ENCODE results near the gene KIFC3. TPM values are rescaled to one million over a fixed set of nuclear protein-coding genes. Genes with fewer than 3 reads are reported as not detected.

The KIFC3 gene
- polyA plus RNA-seq, 1 donor from 2014 or later: not detected

DNA sequence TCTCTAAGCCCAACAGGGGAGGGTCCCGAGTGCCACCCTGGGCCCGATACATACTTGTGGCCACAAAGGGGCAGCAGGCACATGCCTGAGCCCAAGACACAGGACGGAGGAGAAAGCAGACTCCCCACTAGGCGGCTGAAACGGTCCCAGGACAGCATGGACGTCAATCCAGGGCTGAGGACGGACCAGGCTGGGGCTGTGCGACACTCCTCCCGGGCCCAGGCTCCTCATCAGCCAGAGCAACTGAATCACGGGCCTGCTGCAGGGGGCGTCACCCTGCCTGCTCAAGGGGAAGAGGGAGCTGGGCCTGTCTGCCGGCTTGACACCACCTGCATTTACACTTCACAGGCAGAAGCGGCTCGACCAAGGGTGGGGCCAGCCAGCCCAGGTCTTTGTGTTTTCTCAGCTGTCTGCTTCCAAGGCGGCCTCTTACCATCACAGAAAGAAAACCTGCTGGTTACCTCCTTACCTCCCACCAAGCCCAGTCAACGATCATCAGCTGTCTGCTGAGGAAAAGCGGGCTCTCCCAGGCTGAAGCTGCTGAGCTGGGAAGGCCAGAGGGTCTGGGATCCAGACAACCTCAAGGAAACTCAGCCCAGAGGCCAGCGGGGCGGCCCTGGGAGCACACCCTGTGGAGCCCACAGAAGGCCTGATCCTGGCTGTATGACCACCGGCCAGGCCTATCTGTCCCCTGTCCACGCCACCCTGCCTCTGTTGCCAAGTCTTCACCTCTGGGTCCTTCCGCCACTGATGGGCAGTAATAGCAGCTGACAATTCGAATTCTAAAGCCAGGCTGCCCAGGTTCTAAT lies 26.4 kb downstream of the KIFC3 start:
- H3K4me3 Mint-ChIP-seq: no peak overlapping the region
- no peaks in the 10 kb centered on the region for H3K27me3 Mint-ChIP-seq
- H3K4me1 Mint-ChIP-seq: no peaks in the 10 kb centered on the region
- H3K9me3 Mint-ChIP-seq: no peaks in the 10 kb centered on the region
- H3K27ac Mint-ChIP-seq: no peak overlapping the region
- no peaks in the 10 kb centered on the region for H3K36me3 Mint-ChIP-seq

- H3K36me3 Mint-ChIP-seq: no peaks in the 10 kb centered on the region
- H3K27ac Mint-ChIP-seq: no peak overlapping the region
- no peaks in the 10 kb centered on the region for H3K9me3 Mint-ChIP-seq
- H3K27me3 Mint-ChIP-seq: no peaks in the 10 kb centered on the region
- no peaks in the 10 kb centered on the region for H3K4me1 Mint-ChIP-seq
- no peak overlapping the region for H3K4me3 Mint-ChIP-seq
Measured at GRCh38 chr16:57774705-57775285, 27.5 kb downstream of the KIFC3 start.

- Mint-ChIP-seq H3K27me3 (no peaks in the 10 kb centered on the region), H3K4me1 (no peaks in the 10 kb centered on the region), H3K36me3 (no peaks in the 10 kb centered on the region), H3K27ac (no peak overlapping the region), H3K4me3 (no peak overlapping the region), H3K9me3 (no peaks in the 10 kb centered on the region)
Measured at GRCh38 chr16:57773655-57774295, 28.5 kb downstream of the KIFC3 start.

GRCh38 chr16:57773019-57773418 lies 29.3 kb downstream of the KIFC3 start:
- Mint-ChIP-seq H3K27ac (no peak overlapping the region), H3K4me1 (no peaks in the 10 kb centered on the region), H3K9me3 (no peaks in the 10 kb centered on the region), H3K27me3 (no peaks in the 10 kb centered on the region), H3K4me3 (no peak overlapping the region), H3K36me3 (no peaks in the 10 kb centered on the region)

- Mint-ChIP-seq H3K4me1 (no peaks in the 10 kb centered on the region), H3K4me3 (no peak overlapping the region), H3K27ac (no peak overlapping the region), H3K27me3 (no peaks in the 10 kb centered on the region), H3K36me3 (no peaks in the 10 kb centered on the region), H3K9me3 (no peaks in the 10 kb centered on the region)
Measured at GRCh38 chr16:57771141-57771785, 31.0 kb downstream of the KIFC3 start.

GRCh38 chr16:57770361-57770760 lies 31.9 kb downstream of the KIFC3 start:
- Mint-ChIP-seq H3K27me3 (no peaks in the 10 kb centered on the region), H3K36me3 (no peaks in the 10 kb centered on the region), H3K27ac (no peak overlapping the region), H3K9me3 (no peaks in the 10 kb centered on the region), H3K4me1 (no peaks in the 10 kb centered on the region), H3K4me3 (no peak overlapping the region)

- Mint-ChIP-seq H3K27me3 (no peaks in the 10 kb centered on the region), H3K27ac (no peak overlapping the region), H3K9me3 (no peaks in the 10 kb centered on the region), H3K4me3 (no peak overlapping the region), H3K36me3 (no peaks in the 10 kb centered on the region), H3K4me1 (no peaks in the 10 kb centered on the region)
Measured at GRCh38 chr16:57769541-57770145, 32.6 kb downstream of the KIFC3 start.

DNA sequence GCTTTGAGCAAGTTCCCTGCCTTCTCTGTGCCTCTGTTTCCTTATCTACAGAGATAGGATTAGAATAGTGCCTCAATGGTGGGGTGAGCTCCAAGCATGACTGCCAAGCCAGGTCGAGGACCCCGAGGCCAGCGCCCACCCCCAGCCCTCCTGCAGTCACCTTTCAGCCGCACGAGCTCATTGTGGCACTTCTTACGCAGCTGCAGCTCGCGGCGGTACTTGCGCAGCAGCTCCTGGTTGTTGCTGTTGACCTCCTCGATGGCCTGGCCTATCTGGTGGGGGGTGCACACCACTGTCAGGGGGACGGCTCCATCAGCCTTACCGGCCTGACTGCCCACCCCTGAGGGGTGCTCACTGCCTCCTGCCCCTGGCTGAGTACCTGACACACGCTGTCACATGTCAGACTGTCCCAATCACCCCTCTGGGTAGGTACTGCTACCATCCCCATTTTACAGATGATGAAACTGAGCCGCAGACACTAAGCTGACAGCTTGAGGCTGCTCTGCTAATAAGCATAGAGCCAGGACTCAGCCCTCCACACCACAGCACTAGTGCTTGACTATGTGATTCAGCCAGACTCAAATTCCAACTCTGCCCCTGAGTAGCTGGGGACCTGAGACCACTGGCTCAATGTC lies 35.5 kb downstream of the KIFC3 start:
- Mint-ChIP-seq H3K4me3 (no peak overlapping the region), H3K27me3 (no peaks in the 10 kb centered on the region), H3K27ac (no peak overlapping the region), H3K36me3 (no peaks in the 10 kb centered on the region), H3K9me3 (no peaks in the 10 kb centered on the region), H3K4me1 (no peaks in the 10 kb centered on the region)

DNA sequence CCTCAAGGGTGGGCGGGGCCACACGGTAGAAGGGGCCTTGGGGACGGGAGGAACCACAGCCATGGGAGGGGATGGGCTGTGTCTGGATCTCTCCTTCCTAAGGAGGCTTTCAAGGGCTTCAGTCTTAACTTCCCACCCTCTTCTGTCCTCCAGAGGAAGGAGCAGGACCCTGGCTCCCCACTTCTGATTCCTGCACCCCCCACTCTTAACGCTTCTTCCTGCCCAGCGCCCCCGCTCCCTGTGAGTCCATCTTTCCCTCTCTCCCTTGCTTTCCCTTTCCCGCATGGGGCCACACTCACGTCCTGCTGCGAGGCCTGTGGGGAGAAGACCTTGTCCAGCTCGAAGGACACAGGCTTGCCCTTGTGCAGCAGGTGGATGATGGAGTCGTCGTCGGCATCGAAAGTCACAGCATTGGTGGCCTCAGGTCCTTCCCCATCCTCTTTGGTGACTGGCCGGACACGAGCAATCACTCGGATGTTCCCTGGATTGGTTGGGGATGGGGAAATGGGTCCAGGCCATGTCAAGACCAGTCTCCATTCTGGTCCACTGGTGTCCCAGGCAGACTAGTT lies 37.0 kb downstream of the KIFC3 start:
- H3K27ac Mint-ChIP-seq: no peak overlapping the region

GRCh38 chr16:57764341-57765159 lies 37.7 kb downstream of the KIFC3 start:
- H3K27me3 Mint-ChIP-seq: no peaks in the 10 kb centered on the region
- H3K27ac Mint-ChIP-seq: no peak overlapping the region
- no peaks in the 10 kb centered on the region for H3K36me3 Mint-ChIP-seq
- no peaks in the 10 kb centered on the region for H3K4me1 Mint-ChIP-seq
- H3K9me3 Mint-ChIP-seq: no peaks in the 10 kb centered on the region
- no peak overlapping the region for H3K4me3 Mint-ChIP-seq

More for the DNA sequence above, 37.0 kb downstream of the KIFC3 start:
- Mint-ChIP-seq H3K4me3 (no peak overlapping the region), H3K9me3 (no peaks in the 10 kb centered on the region), H3K36me3 (no peaks in the 10 kb centered on the region), H3K27me3 (no peaks in the 10 kb centered on the region), H3K4me1 (no peaks in the 10 kb centered on the region)

DNA sequence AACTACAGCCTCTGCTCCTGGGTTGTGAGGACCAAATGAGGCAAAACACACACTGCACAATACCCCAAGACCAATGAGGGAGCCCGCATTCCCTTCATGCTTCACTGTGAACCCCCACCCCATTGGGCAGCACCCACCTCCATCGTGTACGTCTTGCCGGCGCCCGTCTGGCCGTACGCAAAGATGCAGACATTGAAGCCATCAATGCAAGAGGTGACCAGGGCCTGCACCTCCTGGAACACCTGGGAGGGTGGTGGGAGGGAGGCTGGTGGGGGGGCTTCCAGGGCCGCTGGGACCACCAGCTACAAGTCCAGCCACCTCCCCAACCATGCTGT lies 38.3 kb downstream of the KIFC3 start:
- Mint-ChIP-seq H3K27me3 (no peaks in the 10 kb centered on the region), H3K36me3 (no peaks in the 10 kb centered on the region), H3K27ac (no peak overlapping the region), H3K4me3 (no peak overlapping the region), H3K4me1 (no peaks in the 10 kb centered on the region), H3K9me3 (no peaks in the 10 kb centered on the region)

- H3K27me3 Mint-ChIP-seq: no peaks in the 10 kb centered on the region
- H3K4me1 Mint-ChIP-seq: no peaks in the 10 kb centered on the region
- no peaks in the 10 kb centered on the region for H3K36me3 Mint-ChIP-seq
Measured at GRCh38 chr16:57763285-57764005, 38.8 kb downstream of the KIFC3 start.

GRCh38 chr16:57762365-57763040 lies 39.8 kb downstream of the KIFC3 start:
- Mint-ChIP-seq H3K4me3 (no peak overlapping the region), H3K36me3 (no peaks in the 10 kb centered on the region), H3K9me3 (no peaks in the 10 kb centered on the region), H3K27me3 (no peaks in the 10 kb centered on the region), H3K4me1 (no peaks in the 10 kb centered on the region), H3K27ac (no peak overlapping the region)

More at GRCh38 chr16:57763285-57764005, 38.8 kb downstream of the KIFC3 start:
- no peaks in the 10 kb centered on the region for H3K9me3 Mint-ChIP-seq
- H3K4me3 Mint-ChIP-seq: no peak overlapping the region
- H3K27ac Mint-ChIP-seq: no peak overlapping the region

All from IgD-negative memory B cell (primary cell).